ENCODE results near the gene ST6GALNAC2. TPM values are rescaled to one million over a fixed set of nuclear protein-coding genes. Genes with fewer than 3 reads are reported as not detected.
A peak's percentile ranks its signal among the peaks of the same experiment; 100 is the strongest.

Gene ST6GALNAC2
- total and polyA plus RNA-seq, 10 of the 15 experiments (the other 5 are each of a cell fraction or from before 2014, with no cell fraction given): 0.08 to 0.41 (median 0.23) TPM; not detected in 6

DNA sequence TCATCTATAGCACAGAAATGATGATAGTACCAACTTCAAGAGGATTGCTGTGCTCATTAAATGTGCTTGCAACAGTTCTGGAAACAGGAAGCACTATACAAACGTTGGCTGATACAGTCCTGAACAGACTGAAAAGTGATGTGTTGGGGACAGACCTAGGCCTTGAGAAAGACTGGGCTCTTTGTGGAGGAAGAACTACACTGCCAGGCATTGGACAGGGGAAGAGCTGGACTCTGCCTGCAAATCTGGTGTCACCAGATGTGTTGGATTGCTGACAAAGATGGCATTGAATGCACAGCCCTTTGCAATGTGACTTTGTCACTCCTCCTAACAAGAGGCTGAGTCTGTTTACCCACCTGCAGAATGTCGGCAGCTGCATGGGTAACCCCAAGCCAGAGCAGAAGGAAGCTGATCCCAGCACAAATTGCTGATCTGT lies 12.4 kb upstream of the ST6GALNAC2 start:
- Histone ChIP-seq H3K36me3 (ENCODE audit: control insufficient read depth in 2 of 2, insufficient read depth in 2 of 2, low read length in 1 of 2) (no peaks in the 10 kb centered on the region), H3K9ac (ENCODE audit: control insufficient read depth, insufficient read depth, low read length) (no peak overlapping the region), H4K20me1 (ENCODE audit: control insufficient read depth, insufficient read depth) (no peaks in the 10 kb centered on the region), H3K27ac (ENCODE audit: control insufficient read depth, insufficient read depth) (no peak overlapping the region), H3K4me3 (no peak overlapping the region), H3K9me3 (replicated peaks; ENCODE audit: control insufficient read depth, insufficient read depth, low read length) (no peaks in the 10 kb centered on the region), H3K79me2 (ENCODE audit: control insufficient read depth, insufficient read depth, low read length) (no peaks in the 10 kb centered on the region), H2AFZ (ENCODE audit: control insufficient read depth, low read depth, low read length) (no peak overlapping the region), H3K4me1 (ENCODE audit: control insufficient read depth, insufficient read depth, low read length) (no peaks in the 10 kb centered on the region), H3K4me2 (ENCODE audit: control insufficient read depth, insufficient read depth) (no peak overlapping the region), H3K27me3 (replicated peaks in 1 of 2; ENCODE audit: control insufficient read depth in 2 of 2, insufficient read depth in 2 of 2, low read length in 1 of 2) (no peaks in the 10 kb centered on the region)
- intact Hi-C loops (cut with micrococcal nuclease; ENCODE audit: unreplicated experiment): no loop called here
- FAIRE-seq (no peak), ATAC-seq (peak; percentile 62), DNase-seq (ENCODE audit: low read depth, low spot score) (no peak)
- in situ Hi-C loops (cut with MboI): no loop called here
- BruUV-seq (replicated peaks): no TSS peak
- ChIA-PET SMC1A (ENCODE audit: uncharacterized antibody, unreplicated experiment) (interaction anchor here (0.7 to 2.1 kb wide), 8 partner anchors 10 to 240 kb away, joined by 3 to 8 read pairs (median 4); no protein-coding TSS in a partner anchor), RAD21 (ENCODE audit: unreplicated experiment) (interaction anchor here (0.9 to 2.5 kb wide), 5 partner anchors 19 to 70 kb away, joined by 3 to 9 read pairs (median 5); no protein-coding TSS in a partner anchor), POLR2A (interaction anchor here (0.6 to 1.0 kb wide), 5 partner anchors 10 to 331 kb away, joined by 3 to 5 read pairs (median 4); no protein-coding TSS in a partner anchor), CTCF (interaction anchor here (0.6 to 3.2 kb wide), 11 partner anchors 8 to 283 kb away, joined by 3 to 14 read pairs (median 4); no protein-coding TSS in a partner anchor)
- TF ChIP-seq EP300 (IDR thresholded peaks at IDR 0.05; ENCODE audit: borderline replicate concordance in 1 of 2, control insufficient read depth in 1 of 2, low read depth in 2 of 2, low read length in 2 of 2) (no peak), KDM1A (IDR thresholded peaks at IDR 0.05; ENCODE audit: borderline replicate concordance) (no peak), TARDBP (IDR thresholded peaks at IDR 0.05; ENCODE audit: borderline replicate concordance) (no peak), CHD1 (IDR thresholded peaks at IDR 0.05; ENCODE audit: low read depth, low read length) (no peak), BCL3 (IDR thresholded peaks at IDR 0.05; ENCODE audit: borderline replicate concordance, insufficient read depth, low read depth, low read length, poor library complexity, severe bottlenecking) (no peak), RAD51 (IDR thresholded peaks at IDR 0.05) (no peak), KAT2A (conservative IDR thresholded peaks at IDR 0.05; ENCODE audit: control insufficient read depth, low read depth, low read length) (no peak), IRF4 (IDR thresholded peaks at IDR 0.05; ENCODE audit: low read depth, low read length) (no peak), SUPT20H (IDR thresholded peaks at IDR 0.05; ENCODE audit: borderline replicate concordance, control insufficient read depth, low read depth, low read length) (no peak)
- TF ChIP-seq, protein P1, sequence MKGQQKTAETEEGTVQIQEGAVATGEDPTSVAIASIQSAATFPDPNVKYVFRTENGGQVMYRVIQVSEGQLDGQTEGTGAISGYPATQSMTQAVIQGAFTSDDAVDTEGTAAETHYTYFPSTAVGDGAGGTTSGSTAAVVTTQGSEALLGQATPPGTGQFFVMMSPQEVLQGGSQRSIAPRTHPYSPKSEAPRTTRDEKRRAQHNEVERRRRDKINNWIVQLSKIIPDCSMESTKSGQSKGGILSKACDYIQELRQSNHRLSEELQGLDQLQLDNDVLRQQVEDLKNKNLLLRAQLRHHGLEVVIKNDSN (IDR thresholded peaks at IDR 0.05; ENCODE audit: borderline replicate concordance, extremely low read length, insufficient read depth, low read depth, low read length): no peak
- TF ChIP-seq, protein P2, sequence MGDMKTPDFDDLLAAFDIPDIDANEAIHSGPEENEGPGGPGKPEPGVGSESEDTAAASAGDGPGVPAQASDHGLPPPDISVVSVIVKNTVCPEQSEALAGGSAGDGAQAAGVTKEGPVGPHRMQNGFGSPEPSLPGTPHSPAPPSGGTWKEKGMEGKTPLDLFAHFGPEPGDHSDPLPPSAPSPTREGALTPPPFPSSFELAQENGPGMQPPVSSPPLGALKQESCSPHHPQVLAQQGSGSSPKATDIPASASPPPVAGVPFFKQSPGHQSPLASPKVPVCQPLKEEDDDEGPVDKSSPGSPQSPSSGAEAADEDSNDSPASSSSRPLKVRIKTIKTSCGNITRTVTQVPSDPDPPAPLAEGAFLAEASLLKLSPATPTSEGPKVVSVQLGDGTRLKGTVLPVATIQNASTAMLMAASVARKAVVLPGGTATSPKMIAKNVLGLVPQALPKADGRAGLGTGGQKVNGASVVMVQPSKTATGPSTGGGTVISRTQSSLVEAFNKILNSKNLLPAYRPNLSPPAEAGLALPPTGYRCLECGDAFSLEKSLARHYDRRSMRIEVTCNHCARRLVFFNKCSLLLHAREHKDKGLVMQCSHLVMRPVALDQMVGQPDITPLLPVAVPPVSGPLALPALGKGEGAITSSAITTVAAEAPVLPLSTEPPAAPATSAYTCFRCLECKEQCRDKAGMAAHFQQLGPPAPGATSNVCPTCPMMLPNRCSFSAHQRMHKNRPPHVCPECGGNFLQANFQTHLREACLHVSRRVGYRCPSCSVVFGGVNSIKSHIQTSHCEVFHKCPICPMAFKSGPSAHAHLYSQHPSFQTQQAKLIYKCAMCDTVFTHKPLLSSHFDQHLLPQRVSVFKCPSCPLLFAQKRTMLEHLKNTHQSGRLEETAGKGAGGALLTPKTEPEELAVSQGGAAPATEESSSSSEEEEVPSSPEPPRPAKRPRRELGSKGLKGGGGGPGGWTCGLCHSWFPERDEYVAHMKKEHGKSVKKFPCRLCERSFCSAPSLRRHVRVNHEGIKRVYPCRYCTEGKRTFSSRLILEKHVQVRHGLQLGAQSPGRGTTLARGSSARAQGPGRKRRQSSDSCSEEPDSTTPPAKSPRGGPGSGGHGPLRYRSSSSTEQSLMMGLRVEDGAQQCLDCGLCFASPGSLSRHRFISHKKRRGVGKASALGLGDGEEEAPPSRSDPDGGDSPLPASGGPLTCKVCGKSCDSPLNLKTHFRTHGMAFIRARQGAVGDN (IDR thresholded peaks at IDR 0.05): no peak
- TF ChIP-seq, protein P3, sequence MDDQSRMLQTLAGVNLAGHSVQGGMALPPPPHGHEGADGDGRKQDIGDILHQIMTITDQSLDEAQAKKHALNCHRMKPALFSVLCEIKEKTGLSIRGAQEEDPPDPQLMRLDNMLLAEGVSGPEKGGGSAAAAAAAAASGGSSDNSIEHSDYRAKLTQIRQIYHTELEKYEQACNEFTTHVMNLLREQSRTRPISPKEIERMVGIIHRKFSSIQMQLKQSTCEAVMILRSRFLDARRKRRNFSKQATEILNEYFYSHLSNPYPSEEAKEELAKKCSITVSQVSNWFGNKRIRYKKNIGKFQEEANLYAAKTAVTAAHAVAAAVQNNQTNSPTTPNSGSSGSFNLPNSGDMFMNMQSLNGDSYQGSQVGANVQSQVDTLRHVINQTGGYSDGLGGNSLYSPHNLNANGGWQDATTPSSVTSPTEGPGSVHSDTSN (IDR thresholded peaks at IDR 0.05; ENCODE audit: insufficient replicate concordance, low read depth, low read length): no peak
- WGBS (ENCODE audit: insufficient coverage, insufficient replicate concordance, low lambda C conversion rate, missing lambda C conversion rate): 9% methylated on average over 2 of the region's 2 CpGs

All from GM12878 (cell line).